ENCODE measurements around the gene MAD2L1. TPM values are rescaled to one million over a fixed set of nuclear protein-coding genes. Genes with fewer than 3 reads are reported as not detected.

The MAD2L1 gene
- total and polyA plus RNA-seq, 2 of the 13 experiments (the other 11 are each of a cell fraction or from before 2014, with no cell fraction given) = 40.6 to 109 TPM

- TF ChIP-seq ZBTB39 (CRISPR knock-in tag; IDR thresholded peaks at IDR 0.05) (no peak), ZNF275 (CRISPR knock-in tag; IDR thresholded peaks at IDR 0.05; ENCODE audit: borderline replicate concordance) (no peak), KDM6A (CRISPR knock-in tag; IDR thresholded peaks at IDR 0.05; ENCODE audit: low read depth) (no peak), BCL3 (CRISPR knock-in tag; IDR thresholded peaks at IDR 0.05) (0 out of 2 replicates have a peak, but pooled peaks have one; percentile 50), ZNF121 (CRISPR knock-in tag; IDR thresholded peaks at IDR 0.05) (no peak; the same call in 1 of the 2 replicates), ZNF547 (CRISPR knock-in tag; IDR thresholded peaks at IDR 0.05) (0 out of 2 replicates have a peak, but pooled peaks have one; percentile 54), ASH2L (IDR thresholded peaks at IDR 0.05; ENCODE audit: insufficient read length, low read depth, low read length) (peak; percentile 90), ZNF280D (CRISPR knock-in tag; IDR thresholded peaks at IDR 0.05) (peak; percentile 44), PTBP1 (IDR thresholded peaks at IDR 0.05; ENCODE audit: low read depth, low read length, poor library complexity, severe bottlenecking) (no peak), ZNF205 (CRISPR knock-in tag; IDR thresholded peaks at IDR 0.05) (0 out of 2 replicates have a peak, but pooled peaks have one; percentile 49), NCOA5 (CRISPR knock-in tag; IDR thresholded peaks at IDR 0.05) (no peak), ZNF790 (CRISPR knock-in tag; IDR thresholded peaks at IDR 0.05; ENCODE audit: borderline replicate concordance) (no peak), ATAD3A (CRISPR knock-in tag; IDR thresholded peaks at IDR 0.05) (no peak), ERF (CRISPR knock-in tag; IDR thresholded peaks at IDR 0.05) (no peak; the same call in 1 of the 2 replicates), ZNF20 (CRISPR knock-in tag; IDR thresholded peaks at IDR 0.05) (no peak)
Measured at GRCh38 chr4:120066517-120067340, at the start of gene MAD2L1 (continued).
